Endothelial cell of umbilical vein (primary cell): ENCODE measurements around the gene JDP2. TPM values are rescaled to one million over a fixed set of nuclear protein-coding genes. Genes with fewer than 3 reads are reported as not detected.

ENCODE experiments used
- BruUV-seq: library from RNA; stranded (reverse); fragments of 400-500 nt; replicated peaks from 2 replicates; lab custom pipeline; 2021; lab: Mats Ljungman, UMichigan
- CTCF ChIA-PET: fragments of 300-600, 350-600 bp; sonication (Branson Sonifier 250); formaldehyde crosslinking; loops from one replicate; lab custom pipeline; 2021; ENCODE audit warnings: antibody characterized with exemption, inconsistent platforms; lab: Charles Lee
- POLR2A ChIA-PET: fragments of 300-600, 350-600 bp; sonication (Branson Sonifier 250); formaldehyde crosslinking; loops from one replicate; lab custom pipeline; 2021; ENCODE audit warnings: antibody characterized with exemption, inconsistent platforms; lab: Charles Lee
- DNase-seq: peaks from one replicate; pipeline ENCODE4 v3.0.0-alpha.2; 2011; ENCODE audit warnings: low read depth, low spot score
- FAIRE-seq: peaks from 2 replicates; lab custom pipeline; 2011; peaks lifted over from hg19 to GRCh38; lab: Jason Lieb, UNC
- H2AFZ ChIP-seq: 2 replicates; pipeline ENCODE4 v1.6.0; 2012; ENCODE audit warnings: low read depth, low read length, control low read depth, inconsistent platforms
- H3K27ac ChIP-seq: 2 replicates; pipeline ENCODE4 v1.5.1; 2011; ENCODE audit warnings: low read depth, mild to moderate bottlenecking, control low read depth, low read length, moderate library complexity; ENCODE audit not compliant: insufficient read depth
- H3K27me3 ChIP-seq, 2 experiments: 2 replicates each; pipeline versions ENCODE4 v1.6.0 to v1.6.1; 2011; ENCODE audit warnings: low read length in 2 of 2, mixed read lengths in 1 of 2; ENCODE audit not compliant: control insufficient read depth in 2 of 2, insufficient read depth in 2 of 2
- H3K36me3 ChIP-seq, 2 experiments: 2 replicates in 1 of 2; 3 replicates in 1 of 2; pipeline ENCODE4 v1.5.1; 2011; ENCODE audit warnings: low read length in 2 of 2, mild to moderate bottlenecking in 1 of 2, moderate library complexity in 1 of 2; ENCODE audit not compliant: control insufficient read depth in 2 of 2, insufficient read depth in 2 of 2; ENCODE audit errors: extremely low read depth in 1 of 2
- H3K4me1 ChIP-seq: 3 replicates; pipeline ENCODE4 v1.5.1; 2011; ENCODE audit warnings: mild to moderate bottlenecking, low read length; ENCODE audit not compliant: control insufficient read depth, insufficient read depth; ENCODE audit errors: extremely low read depth
- H3K4me2 ChIP-seq: 2 replicates; pipeline ENCODE4 v1.6.1; 2011; ENCODE audit warnings: low read length, control low read depth, mixed read lengths; ENCODE audit not compliant: insufficient read depth
- H3K4me3 ChIP-seq, 3 experiments: fragments of 200-600 bp in 1 of 3; sonication (generic), shearing (Covaris generic) in 1 of 3; replicated peaks in 1 of 3; 2 replicates each; pipeline ENCODE4 v1.5.1; 2011 to 2016; ENCODE audit warnings: control low read depth in 3 of 3, low read length in 3 of 3, mild to moderate bottlenecking in 2 of 3, inconsistent platforms in 1 of 3, low read depth in 1 of 3, moderate library complexity in 1 of 3; ENCODE audit not compliant: insufficient read depth in 1 of 3
- H3K79me2 ChIP-seq: 2 replicates; pipeline ENCODE4 v1.6.0; 2012; ENCODE audit warnings: low read length, inconsistent platforms; ENCODE audit not compliant: control insufficient read depth, insufficient read depth
- H3K9ac ChIP-seq: replicated peaks from 2 replicates; pipeline ENCODE3; 2011; ENCODE audit warnings: low read length, control low read depth; ENCODE audit not compliant: insufficient read depth; ENCODE audit errors: extremely low read depth
- H3K9me1 ChIP-seq: replicated peaks from 3 replicates; pipeline ENCODE4 v1.6.0; 2011; ENCODE audit warnings: mild to moderate bottlenecking, low read length; ENCODE audit not compliant: control insufficient read depth, insufficient read depth; ENCODE audit errors: extremely low read depth
- H3K9me3 ChIP-seq: replicated peaks from 2 replicates; pipeline ENCODE4 v1.5.1; 2012; ENCODE audit warnings: low read length, inconsistent platforms; ENCODE audit not compliant: control insufficient read depth, insufficient read depth
- H4K20me1 ChIP-seq: replicated peaks from 2 replicates; pipeline ENCODE3; 2011; ENCODE audit warnings: mild to moderate bottlenecking, low read length; ENCODE audit not compliant: control insufficient read depth, insufficient read depth; ENCODE audit errors: extremely low read depth
- FOS ChIP-seq: IDR thresholded peaks from 2 replicates; pipeline ENCODE4 v1.6.1; 2011; ENCODE audit warnings: mild to moderate bottlenecking, low read length, moderate library complexity, borderline replicate concordance; ENCODE audit not compliant: insufficient read depth
- GATA2 ChIP-seq: IDR thresholded peaks from 2 replicates; pipeline ENCODE4 v1.7.0; 2011; ENCODE audit warnings: low read depth, mild to moderate bottlenecking, moderate library complexity, mixed read lengths, low read length; ENCODE audit not compliant: insufficient read length, insufficient read depth
- MYC ChIP-seq: IDR thresholded peaks from one replicate; pipeline ENCODE4 v1.6.1; 2011; ENCODE audit warnings: mild to moderate bottlenecking, low read depth, low read length
- POLR2AphosphoS5 ChIP-seq: IDR thresholded peaks from 2 replicates; pipeline ENCODE4 v1.6.1; 2012; ENCODE audit warnings: low read depth, mild to moderate bottlenecking, control low read depth, low read length, moderate library complexity; ENCODE audit not compliant: insufficient read depth
- dilution Hi-C: fragments of 300-500 bp; cut with MboI; formaldehyde crosslinking; loops from one replicate; pipeline ENCODE4 v1.15.0; 2019; ENCODE audit warnings: low sequenced_read_pairs; ENCODE audit not compliant: extremely low pct_ligation_motif_present
- intact Hi-C: fragments of 100-400 bp; cut with micrococcal nuclease; formaldehyde crosslinking; loops from one replicate; pipeline ENCODE4 v1.10.0; 2022
- polyA plus RNA-seq, 4 experiments: library from polyadenylated mRNA; depleted of rRNA in 3 of 4; stranded (reverse) in 3 of 4; unstranded in 1 of 4; fragments of >200 nt; gene quantifications; 2 replicates each; pipeline versions ENCODE4 v1.2.1 to v1.2.3, GENCODE V29; 2011 to 2012; ENCODE audit warnings: missing spikeins in 1 of 4
- total RNA-seq: library from RNA; stranded (reverse); gene quantifications from 2 replicates; pipeline ENCODE4 v1.2.3, GENCODE V29; 2021
- TF ChIP-seq, protein P1 (sequence below): IDR thresholded peaks from 2 replicates; pipeline ENCODE4 v1.6.1; 2011; ENCODE audit not compliant: insufficient read depth, insufficient read length

JDP2 gene
- total and polyA plus RNA-seq, 2 donors (not counting 3 experiments of a cell fraction or from before 2014, with no cell fraction given) = 3.2 to 10.6 TPM

DNA sequence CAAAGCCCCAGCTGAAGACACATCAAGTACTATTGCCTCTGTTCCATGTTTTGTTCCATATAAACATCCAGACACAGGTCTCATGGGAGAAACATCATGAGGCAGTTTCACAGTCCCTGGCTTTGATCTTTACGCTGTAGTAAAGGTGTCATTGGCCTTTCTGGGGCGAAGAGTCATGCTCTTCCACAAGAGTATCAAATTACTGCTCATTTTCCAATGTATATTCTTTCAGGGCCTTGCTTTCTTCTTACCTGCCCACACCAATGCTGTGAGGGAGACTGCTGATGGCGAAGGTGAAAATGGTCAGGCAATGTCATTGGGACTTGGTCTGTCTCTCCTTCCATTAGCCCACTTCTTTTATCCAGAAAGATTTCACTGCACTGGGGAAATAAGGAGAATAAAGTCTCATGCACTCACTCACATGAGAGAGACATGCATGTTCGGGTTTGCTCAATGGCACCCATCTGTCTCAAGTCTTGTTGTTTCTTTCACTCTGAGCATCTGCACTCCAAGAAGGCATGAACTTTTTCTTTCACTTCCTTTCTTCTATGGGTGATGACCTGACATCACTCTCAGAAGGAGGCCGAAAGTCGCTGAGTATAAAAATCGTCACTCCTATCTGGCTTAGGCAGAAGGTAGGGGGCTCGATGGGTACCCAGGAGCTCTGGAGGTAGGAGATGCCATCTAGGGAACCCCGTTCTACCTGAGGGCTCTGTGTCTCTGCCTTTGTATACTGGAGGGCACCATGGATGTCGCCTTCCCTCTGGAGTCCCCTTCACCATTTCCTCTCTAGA lies 1.3 kb upstream of the JDP2 start:
- intact Hi-C loops (loop anchor here (5.0 kb wide), 2 partner anchors 61 to 114 kb away; no protein-coding TSS in a partner anchor), dilution Hi-C loops (no loop called here)
- Histone ChIP-seq H3K27ac (no peak overlapping the region), H3K4me1 (no peaks in the 10 kb centered on the region), H3K27me3 (peaks cover 15 to 23% of the 10 kb centered on the region in 2 experiments), H3K79me2 (no peaks in the 10 kb centered on the region), H3K4me2 (no peak overlapping the region), H3K4me3 (no peak overlapping the region), H3K36me3 (no peaks in the 10 kb centered on the region), H3K9me3 (no peaks in the 10 kb centered on the region), H4K20me1 (no peaks in the 10 kb centered on the region), H3K9me1 (no peaks in the 10 kb centered on the region), H2AFZ (no peak overlapping the region), H3K9ac (no peak overlapping the region)
- TF ChIP-seq POLR2AphosphoS5 (no peak), GATA2 (no peak), MYC (no peak)
- POLR2A ChIA-PET = no interaction called here
- FAIRE-seq = no peak
- CTCF ChIA-PET = no interaction called here
- BruUV-seq = no TSS peak
- DNase-seq = no peak

DNA sequence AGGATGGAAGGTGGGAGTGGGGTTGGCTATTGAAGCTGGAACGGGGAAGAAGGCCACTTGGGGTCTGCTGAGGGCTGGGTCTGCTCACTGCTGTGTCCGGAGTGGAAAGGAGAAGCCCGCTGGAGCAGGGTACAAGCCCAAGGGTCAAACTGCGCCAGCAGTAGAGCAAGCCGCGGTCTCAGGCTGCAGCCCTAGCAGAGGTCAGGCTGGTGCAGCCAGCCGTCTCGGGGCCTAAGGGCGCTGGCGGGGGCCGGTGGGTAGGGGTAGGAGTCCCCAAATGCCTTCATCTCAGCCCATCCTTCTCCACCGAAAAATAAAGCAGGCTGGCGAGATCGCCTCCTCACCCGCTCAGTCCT lies 718 bp upstream of the JDP2 start:
- no peak for FAIRE-seq
- H3K9ac ChIP-seq = no peak overlapping the region
- BruUV-seq = no TSS peak
- H2AFZ ChIP-seq = peak overlapping the region; percentile 72
- H3K79me2 ChIP-seq = no peaks in the 10 kb centered on the region
- peaks cover 15 to 23% of the 10 kb centered on the region in 2 experiments for H3K27me3 ChIP-seq
- no peaks in the 10 kb centered on the region for H4K20me1 ChIP-seq
- no peaks in the 10 kb centered on the region for H3K9me3 ChIP-seq
- intact Hi-C loops (loop anchor here (5.0 kb wide), 2 partner anchors 60 to 115 kb away; no protein-coding TSS in a partner anchor), dilution Hi-C loops (no loop called here)
- no peaks in the 10 kb centered on the region for H3K36me3 ChIP-seq
- H3K4me1 ChIP-seq = no peaks in the 10 kb centered on the region
- TF ChIP-seq GATA2 (no peak), FOS (no peak)
- TF ChIP-seq, protein P1, sequence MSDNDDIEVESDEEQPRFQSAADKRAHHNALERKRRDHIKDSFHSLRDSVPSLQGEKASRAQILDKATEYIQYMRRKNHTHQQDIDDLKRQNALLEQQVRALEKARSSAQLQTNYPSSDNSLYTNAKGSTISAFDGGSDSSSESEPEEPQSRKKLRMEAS = no peak
- no peak overlapping the region for H3K27ac ChIP-seq
- CTCF ChIA-PET = no interaction called here
- H3K9me1 ChIP-seq = no peaks in the 10 kb centered on the region
- POLR2A ChIA-PET = no interaction called here
- H3K4me2 ChIP-seq = peak overlapping the region; percentile 57
- DNase-seq = no peak
- H3K4me3 ChIP-seq = peak overlapping the region in 2 of 3 experiments; percentile 46 to 72
